NCI-H128 (cell line): Measurements from ENCODE around the gene HES5.

ENCODE experiments used
- DNase-seq: peaks from one replicate; lab custom pipeline; 2025; ENCODE audit not compliant: unreplicated experiment; lab: John Stamatoyannopoulos, UW

HES5 gene

GRCh38 chr1:2516124-2516523, 13.9 kb downstream of the HES5 start:
- DNase-seq = no peak

- DNase-seq = no peak
These were observed 14.3 kb downstream of the HES5 start for GRCh38 chr1:2515763-2516080.

- no peak for DNase-seq
These were observed 14.9 kb downstream of the HES5 start for GRCh38 chr1:2514863-2515762.

GRCh38 chr1:2513939-2514652, 16.0 kb downstream of the HES5 start:
- no peak for DNase-seq

- DNase-seq = no peak
These were observed 17.1 kb downstream of the HES5 start for GRCh38 chr1:2512862-2513421.

GRCh38 chr1:2510366-2511155, 19.5 kb downstream of the HES5 start:
- no peak for DNase-seq

- DNase-seq = no peak
These were observed 20.5 kb downstream of the HES5 start for GRCh38 chr1:2509589-2509988.

GRCh38 chr1:2508751-2509150, 21.3 kb downstream of the HES5 start:
- DNase-seq = no peak

GRCh38 chr1:2508180-2508579, 21.9 kb downstream of the HES5 start:
- no peak for DNase-seq

- DNase-seq = no peak
These were observed 22.3 kb downstream of the HES5 start for GRCh38 chr1:2507744-2508155.

- no peak for DNase-seq
These were observed 23.0 kb downstream of the HES5 start for GRCh38 chr1:2506901-2507565.

GRCh38 chr1:2506007-2506860, 23.8 kb downstream of the HES5 start:
- DNase-seq = no peak

GRCh38 chr1:2505461-2505994, 24.5 kb downstream of the HES5 start:
- DNase-seq = no peak

- DNase-seq = no peak
These were observed 25.2 kb downstream of the HES5 start for GRCh38 chr1:2504949-2505272.

GRCh38 chr1:2504225-2504948, 25.7 kb downstream of the HES5 start:
- DNase-seq = no peak

- no peak for DNase-seq
These were observed 26.4 kb downstream of the HES5 start for GRCh38 chr1:2503554-2504224.

GRCh38 chr1:2502661-2503553, 27.2 kb downstream of the HES5 start:
- no peak for DNase-seq

GRCh38 chr1:2502210-2502609, 27.9 kb downstream of the HES5 start:
- DNase-seq = no peak
